ENCODE measurements around the gene CD274.
A peak's percentile ranks its signal among the peaks of the same experiment; 100 is the strongest.

CD274 gene

DNA sequence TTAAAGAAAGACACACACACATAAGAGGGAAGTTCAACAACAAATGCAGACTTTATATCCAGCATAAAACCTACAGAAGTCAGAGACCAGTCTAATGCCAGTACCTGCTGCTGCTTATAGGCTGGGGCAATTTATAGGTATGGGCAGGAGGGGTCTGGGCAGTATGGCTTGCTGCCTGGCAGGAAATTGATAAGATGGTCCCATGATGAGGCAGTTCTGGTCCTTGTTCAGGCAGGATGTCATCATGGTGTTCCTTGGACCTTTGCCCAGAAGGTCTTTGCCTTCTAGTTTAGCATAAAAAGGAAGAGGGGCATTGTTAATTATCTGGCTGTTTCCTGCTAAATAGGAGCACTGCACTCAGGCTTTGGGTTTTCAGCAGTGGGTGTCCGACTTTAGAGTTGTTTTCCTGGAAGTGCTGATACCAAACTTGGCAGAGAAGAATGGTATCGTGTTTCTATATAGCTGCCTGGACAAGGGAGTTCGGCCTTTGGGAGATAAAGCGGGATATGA, 49.6 kb downstream of the CD274 start:
- no peak overlapping the region for H3K4me3 ChIP-seq (replicated peaks; ENCODE audit: low read depth, low read length)
- TF ChIP-seq, protein P1, sequence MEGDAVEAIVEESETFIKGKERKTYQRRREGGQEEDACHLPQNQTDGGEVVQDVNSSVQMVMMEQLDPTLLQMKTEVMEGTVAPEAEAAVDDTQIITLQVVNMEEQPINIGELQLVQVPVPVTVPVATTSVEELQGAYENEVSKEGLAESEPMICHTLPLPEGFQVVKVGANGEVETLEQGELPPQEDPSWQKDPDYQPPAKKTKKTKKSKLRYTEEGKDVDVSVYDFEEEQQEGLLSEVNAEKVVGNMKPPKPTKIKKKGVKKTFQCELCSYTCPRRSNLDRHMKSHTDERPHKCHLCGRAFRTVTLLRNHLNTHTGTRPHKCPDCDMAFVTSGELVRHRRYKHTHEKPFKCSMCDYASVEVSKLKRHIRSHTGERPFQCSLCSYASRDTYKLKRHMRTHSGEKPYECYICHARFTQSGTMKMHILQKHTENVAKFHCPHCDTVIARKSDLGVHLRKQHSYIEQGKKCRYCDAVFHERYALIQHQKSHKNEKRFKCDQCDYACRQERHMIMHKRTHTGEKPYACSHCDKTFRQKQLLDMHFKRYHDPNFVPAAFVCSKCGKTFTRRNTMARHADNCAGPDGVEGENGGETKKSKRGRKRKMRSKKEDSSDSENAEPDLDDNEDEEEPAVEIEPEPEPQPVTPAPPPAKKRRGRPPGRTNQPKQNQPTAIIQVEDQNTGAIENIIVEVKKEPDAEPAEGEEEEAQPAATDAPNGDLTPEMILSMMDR (IDR thresholded peaks at IDR 0.05; ENCODE audit: low read length, missing control alignments) = no peak
- DNase-seq (ENCODE audit: low read depth) = peak; percentile 93

DNA sequence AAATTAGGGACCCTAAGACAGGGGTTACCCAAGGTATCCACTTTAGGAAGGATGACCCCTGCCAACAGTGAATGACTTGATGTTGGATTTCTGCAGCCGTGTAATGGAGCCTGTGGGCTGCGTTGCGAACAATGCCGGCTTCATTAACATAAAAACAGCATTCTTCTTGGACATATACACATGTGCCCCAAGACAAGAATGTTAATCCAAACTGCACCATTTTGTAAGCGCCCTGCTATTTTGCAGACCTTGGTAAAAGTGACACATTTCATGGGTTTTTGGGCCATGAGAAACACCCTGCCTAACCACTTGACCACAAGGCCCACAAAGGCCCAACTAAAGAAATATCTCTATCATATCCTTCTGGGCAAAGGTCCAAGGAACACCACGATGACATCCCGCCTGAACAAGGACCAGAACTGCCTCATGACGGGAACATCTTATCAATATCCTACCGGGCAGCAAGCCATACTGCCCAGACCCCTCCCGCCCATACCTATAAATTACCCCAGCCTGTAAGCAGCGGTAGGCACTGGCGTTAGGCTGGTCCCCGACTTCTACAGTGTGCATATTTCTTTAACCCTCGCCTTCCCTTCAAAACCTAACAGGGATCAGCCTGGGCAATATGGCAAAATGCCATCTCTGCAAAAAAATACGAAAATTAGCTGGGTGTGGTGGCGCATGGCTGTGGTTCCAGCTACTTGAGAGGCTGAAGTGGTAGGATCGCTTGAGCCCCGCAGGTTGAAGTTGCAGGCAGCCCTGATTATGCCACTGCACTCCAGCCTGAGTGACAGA, 50.3 kb downstream of the CD274 start:
- TF ChIP-seq, protein P1 (IDR thresholded peaks at IDR 0.05; ENCODE audit: low read length, missing control alignments) = no peak
- no peak overlapping the region for H3K4me3 ChIP-seq (replicated peaks; ENCODE audit: low read depth, low read length)
- DNase-seq (ENCODE audit: low read depth) = peak; percentile 94

DNA sequence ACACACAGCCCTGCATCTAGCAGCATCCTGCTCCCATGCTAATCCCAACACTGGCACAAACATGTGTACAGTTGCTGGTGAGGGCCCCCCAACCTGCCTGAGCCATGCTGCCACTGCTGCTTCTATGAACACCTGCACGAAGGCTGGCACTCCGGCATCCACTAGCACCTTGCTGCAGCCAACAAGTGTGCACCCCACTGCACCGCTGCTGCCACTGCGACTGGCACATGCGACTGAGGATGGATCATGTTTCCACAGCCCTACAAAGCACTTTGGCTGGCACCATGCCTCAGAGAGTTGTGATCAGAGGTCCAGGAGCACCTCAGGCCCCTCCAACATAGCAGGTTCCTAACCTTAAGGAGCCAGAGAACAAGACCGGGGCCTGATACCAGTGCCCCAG, 52.2 kb downstream of the CD274 start:
- no peak overlapping the region for H3K4me3 ChIP-seq (replicated peaks; ENCODE audit: low read depth, low read length)
- no peak for DNase-seq (ENCODE audit: low read depth)
- TF ChIP-seq, protein P1 (IDR thresholded peaks at IDR 0.05; ENCODE audit: low read length, missing control alignments) = no peak

DNA sequence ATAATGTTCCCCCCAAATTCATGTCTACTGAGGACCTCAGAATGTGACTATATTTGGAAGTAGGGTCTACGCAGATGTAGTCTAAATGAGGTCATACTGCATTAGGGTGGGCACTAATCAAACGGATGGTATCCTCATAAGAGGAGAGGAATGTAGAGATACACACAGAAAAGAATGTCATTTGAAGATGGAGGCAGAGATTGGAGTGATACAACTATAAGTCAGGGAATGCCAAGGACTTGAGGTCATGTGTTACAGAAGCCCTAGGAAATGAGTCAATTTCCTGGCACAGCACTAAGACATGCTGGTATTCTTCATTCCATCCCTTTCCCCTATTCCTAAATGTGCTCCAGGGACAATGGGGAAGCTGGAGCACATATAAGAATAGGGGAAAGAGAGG, 59.2 kb downstream of the CD274 start:
- no peak overlapping the region for H3K4me3 ChIP-seq (replicated peaks; ENCODE audit: low read depth, low read length)

DNA sequence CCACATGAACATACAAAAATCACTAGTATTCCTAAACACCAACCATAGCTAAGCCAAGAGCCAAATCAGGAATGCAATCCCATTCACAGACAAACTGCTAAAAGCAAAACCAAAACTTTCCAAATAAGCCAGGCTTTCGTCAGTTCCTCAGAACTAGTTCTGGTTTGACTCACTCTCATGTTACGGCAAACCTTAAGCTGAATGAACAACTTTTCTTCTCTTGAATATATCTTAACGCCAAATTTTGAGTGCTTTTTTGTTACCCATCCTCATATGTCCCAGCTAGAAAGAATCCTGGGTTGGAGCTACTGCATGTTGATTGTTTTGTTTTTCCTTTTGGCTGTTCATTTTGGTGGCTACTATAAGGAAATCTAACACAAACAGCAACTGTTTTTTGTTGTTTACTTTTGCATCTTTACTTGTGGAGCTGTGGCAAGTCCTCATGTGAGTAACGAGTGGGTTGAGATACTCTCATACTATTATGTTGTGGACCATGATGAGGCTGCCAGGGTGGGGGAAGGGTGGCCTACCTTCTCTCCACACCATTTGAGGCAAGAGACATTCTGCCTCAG, 60.1 kb downstream of the CD274 start, which contains the start of gene PDCD1LG2:
Gene PDCD1LG2, plus strand, starts transcription at position 172 of the 572 bp plus-strand sequence. CDS start 12,016 bp downstream, outside the sequence.
- peak within 1 kb of the TSS; percentile 47 for H3K4me3 ChIP-seq (replicated peaks; ENCODE audit: low read depth, low read length)
- TF ChIP-seq, protein P1 (IDR thresholded peaks at IDR 0.05; ENCODE audit: low read length, missing control alignments) = no peak
- DNase-seq (ENCODE audit: low read depth) = peak; percentile 82

More for the DNA sequence above, 59.2 kb downstream of the CD274 start:
- DNase-seq (ENCODE audit: low read depth) = peak; percentile 97
- TF ChIP-seq, protein P1 (IDR thresholded peaks at IDR 0.05; ENCODE audit: low read length, missing control alignments) = no peak

DNA sequence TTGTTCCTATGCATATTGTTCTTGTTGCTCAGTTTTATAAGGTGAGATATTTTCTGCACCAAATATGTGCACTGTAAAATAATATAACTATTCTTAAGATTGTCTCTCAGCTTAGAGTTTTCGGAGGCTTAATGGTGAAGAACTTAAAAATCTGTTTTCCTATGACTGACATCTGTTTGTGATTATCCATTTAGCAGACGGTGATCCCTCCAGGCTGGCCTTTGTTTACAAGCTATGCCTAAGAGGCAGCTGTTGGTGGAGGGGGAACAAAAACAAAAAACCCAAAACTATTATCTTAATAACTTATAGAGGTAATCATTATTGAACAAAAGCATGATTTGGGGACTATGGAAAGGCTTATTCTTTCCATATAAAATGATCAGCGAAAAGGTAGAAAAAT, 60.6 kb downstream of the CD274 start:
- peak overlapping the region; percentile 47 for H3K4me3 ChIP-seq (replicated peaks; ENCODE audit: low read depth, low read length)
- DNase-seq (ENCODE audit: low read depth) = no peak
- TF ChIP-seq, protein P1 (IDR thresholded peaks at IDR 0.05; ENCODE audit: low read length, missing control alignments) = no peak

Data from fibroblast of pulmonary artery (primary cell).